Testis (tissue), 5 donors: ENCODE results near the gene DRD1. TPM values are rescaled to one million over a fixed set of nuclear protein-coding genes. Genes with fewer than 3 reads are reported as not detected.

ENCODE experiments used
- DNase-seq: peaks from one replicate; pipeline ENCODE4 v3.0.0-alpha.2; 2019
- H3K27ac ChIP-seq, 2 donors: fragments of 200-600 bp; sonication (generic); one replicate each; pipeline ENCODE4 v1.5.1; 2019
- H3K27me3 ChIP-seq: fragments of 200-600 bp; sonication (generic); one replicate; pipeline ENCODE4 v1.5.1; 2019
- H3K36me3 ChIP-seq: fragments of 200-600 bp; sonication (generic); one replicate; pipeline ENCODE4 v1.5.1; 2017; ENCODE audit warnings: low read depth; ENCODE audit errors: missing control alignments
- H3K4me1 ChIP-seq: fragments of 200-600 bp; sonication (generic); one replicate; pipeline ENCODE4 v1.5.1; 2019
- H3K4me3 ChIP-seq, 2 donors: fragments of 200-600 bp; sonication (generic); one replicate each; pipeline ENCODE4 v1.5.1; 2017 to 2019
- H3K9me3 ChIP-seq: fragments of 200-600 bp; sonication (generic); one replicate; pipeline ENCODE4 v1.5.1; 2017
- CTCF ChIP-seq, 3 experiments: fragments of 450-650 bp in 2 of 3; fragments of 200-600 bp in 1 of 3; sonication (generic) in 1 of 3; IDR thresholded peaks; one replicate each; pipeline ENCODE4 v1.5.1; 2016 to 2019; ENCODE audit warnings: antibody characterized with exemption in 3 of 3, mild to moderate bottlenecking in 2 of 3, moderate library complexity in 1 of 3
- POLR2A ChIP-seq: fragments of 450-650 bp; IDR thresholded peaks from one replicate; pipeline ENCODE4 v1.6.1; 2017; ENCODE audit warnings: antibody characterized with exemption, mild to moderate bottlenecking, moderate library complexity
- WGBS, 2 donors: methylation state at CpG; one replicate each; pipeline ENCODE4 v1.1.5; 2018; 5-methylcytosine and 5-hydroxymethylcytosine counted together
- intact Hi-C: fragments of 100-400 bp; cut with DNase I; formaldehyde crosslinking; loops from one replicate; pipeline ENCODE4 v1.15.1; 2023; ENCODE audit warnings: low total_unique reads
- long read RNA-seq, 2 donors: transcript quantifications; one replicate each; lab custom pipeline, GENCODE V29; 2026
- polyA plus RNA-seq: library from polyadenylated mRNA; stranded (reverse); fragments of 350-450 nt; fragmentation: Illumina TruSeq; extraction: RNeasy Lipid Tissue Mini Kit (QIAGEN cat#74804); gene quantifications from one replicate; pipeline ENCODE4 v1.2.3, GENCODE V29; 2014; ENCODE audit warnings: low read depth, low replicate concordance; ENCODE audit not compliant: insufficient read depth
- total RNA-seq, 2 donors: library from RNA; depleted of rRNA; stranded (reverse); fragments of >200 nt; gene quantifications; one replicate each; pipeline ENCODE4 v1.2.3, GENCODE V29; 2016

The DRD1 gene
- under 1 TPM; 0.06 to 0.08 TPM for total RNA-seq
- 0.21 TPM for polyA plus RNA-seq
- long read RNA-seq, donor 1: 0 reads
- long read RNA-seq, donor 2: 0 reads

GRCh38 chr5:175444060-175444904 lies at the start of gene DRD1:
Gene DRD1, minus strand, starts transcription at chr5:175444182. Its CDS starts 1,083 bp downstream, at chr5:175443099.
- 0% methylated on average over 17 of the region's 91 CpGs; no CpG with 5 or more reads in 1 of the 2 donors for WGBS, 2 donors
- intact Hi-C loops: loop anchor here (10.0 kb wide), 1 partner anchor 489 kb away; no protein-coding TSS in a partner anchor
- DNase-seq: peak; percentile 37
- Histone ChIP-seq H3K9me3 (no peaks in the 10 kb centered on the region), H3K36me3 (no peaks in the 10 kb centered on the region), H3K27ac (no peak within 1 kb of the TSS), H3K4me1 (no peaks in the 10 kb centered on the region), H3K4me3 (peak within 1 kb of the TSS in 1 of 2 donors; percentile 0), H3K27me3 (no peaks in the 10 kb centered on the region)
- TF ChIP-seq CTCF (IDR thresholded peaks at IDR 0.05): peak; percentile 19 to 55 (median 35)
- no peak for TF ChIP-seq POLR2A

- Histone ChIP-seq H3K4me1 (no peaks in the 10 kb centered on the region), H3K27ac (no peak overlapping the region), H3K27me3 (no peaks in the 10 kb centered on the region), H3K36me3 (no peaks in the 10 kb centered on the region), H3K4me3 (no peak overlapping the region), H3K9me3 (no peaks in the 10 kb centered on the region)
- TF ChIP-seq CTCF (IDR thresholded peaks at IDR 0.05) (no peak), POLR2A (no peak)
- no peak for DNase-seq
- intact Hi-C loops: no loop called here
- WGBS, 2 donors: 92 to 94% methylated on average over 8 of the region's 8 CpGs
These were observed 49.7 kb upstream of the DRD1 start for GRCh38 chr5:175493726-175494125.

DNA sequence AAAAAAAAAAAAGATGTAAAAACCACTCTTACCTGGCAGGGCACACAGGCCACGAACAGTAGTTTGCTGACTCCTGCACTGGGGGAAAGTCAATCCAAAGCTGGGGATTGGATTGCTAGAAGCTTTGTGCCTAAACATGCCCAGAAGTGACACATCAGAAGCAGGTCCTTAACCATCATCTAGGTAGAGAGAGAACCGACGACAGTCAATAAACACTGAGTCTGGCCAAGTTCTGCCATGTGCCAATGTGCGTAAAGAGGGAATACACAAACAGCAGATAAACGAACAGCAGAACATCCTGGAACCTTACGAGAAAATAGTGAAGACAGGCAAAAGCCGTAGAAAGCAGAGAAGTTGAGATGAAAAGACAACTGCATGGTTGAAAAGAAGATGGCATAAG lies 49.3 kb upstream of the DRD1 start:
- intact Hi-C loops: no loop called here
- no peaks in the 10 kb centered on the region for H3K27me3 ChIP-seq
- no peak for DNase-seq
- WGBS, 2 donors: 90 to 91% methylated on average over 7 of the region's 7 CpGs
- no peaks in the 10 kb centered on the region for H3K4me1 ChIP-seq
- no peaks in the 10 kb centered on the region for H3K9me3 ChIP-seq
- no peaks in the 10 kb centered on the region for H3K36me3 ChIP-seq
- H3K4me3 ChIP-seq: no peak overlapping the region
- no peak for TF ChIP-seq CTCF (IDR thresholded peaks at IDR 0.05)
- no peak for TF ChIP-seq POLR2A
- no peak overlapping the region for H3K27ac ChIP-seq

DNA sequence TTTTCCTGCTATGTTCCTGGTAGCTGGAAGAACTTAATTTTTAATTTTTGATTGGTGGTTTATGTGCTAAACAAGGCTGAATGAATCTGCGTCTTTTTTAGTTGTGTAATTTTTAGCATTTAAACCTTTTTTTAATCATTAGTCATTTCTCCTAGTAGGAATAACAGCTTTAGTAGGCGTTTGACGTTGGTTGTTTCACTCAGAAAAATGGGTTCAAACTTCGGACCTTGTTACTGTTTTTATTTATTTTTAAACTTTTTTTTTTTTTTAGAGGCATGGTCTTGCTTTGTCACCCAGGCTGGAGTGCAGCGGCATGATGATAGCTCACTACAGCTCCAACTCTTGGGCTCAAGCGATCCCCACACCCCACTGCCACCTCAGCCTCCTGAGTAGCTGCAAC lies 47.2 kb upstream of the DRD1 start:
- no peak for DNase-seq
- TF ChIP-seq CTCF (IDR thresholded peaks at IDR 0.05) (no peak), POLR2A (no peak)
- Histone ChIP-seq H3K9me3 (no peaks in the 10 kb centered on the region), H3K27me3 (no peaks in the 10 kb centered on the region), H3K27ac (no peak overlapping the region), H3K36me3 (no peaks in the 10 kb centered on the region), H3K4me3 (no peak overlapping the region), H3K4me1 (no peaks in the 10 kb centered on the region)
- intact Hi-C loops: no loop called here
- WGBS, 2 donors: 76 to 91% methylated on average over 6 of the region's 6 CpGs
